HG03460 (cell line): ENCODE measurements around the gene SNTG2.

Experiments used
- ATAC-seq: cut with Tn5 transposase; IDR thresholded peaks from one replicate; pipeline ENCODE4 v1.9.1; 2021; ENCODE audit not compliant: unreplicated experiment

Gene SNTG2

GRCh38 chr2:1265454-1265853 is 314.8 kb downstream of the SNTG2 start:
- ATAC-seq, result no peak

- no peak for ATAC-seq
Measured at GRCh38 chr2:1266351-1266750, 315.7 kb downstream of the SNTG2 start.

GRCh38 chr2:1268034-1268433 is 317.4 kb downstream of the SNTG2 start:
- ATAC-seq, result no peak

- ATAC-seq, result no peak
Measured at GRCh38 chr2:1269812-1270211, 319.2 kb downstream of the SNTG2 start.

- no peak for ATAC-seq
Measured at GRCh38 chr2:1272835-1273234, 322.2 kb downstream of the SNTG2 start.

- no peak for ATAC-seq
Measured at GRCh38 chr2:1277634-1278033, 327.0 kb downstream of the SNTG2 start.

- ATAC-seq, result no peak
Measured at GRCh38 chr2:1278125-1278524, 327.5 kb downstream of the SNTG2 start.

GRCh38 chr2:1278861-1279260 is 328.2 kb downstream of the SNTG2 start:
- ATAC-seq, result no peak

GRCh38 chr2:1282552-1282951 is 331.9 kb downstream of the SNTG2 start:
- no peak for ATAC-seq

GRCh38 chr2:1283020-1283801 is 332.6 kb downstream of the SNTG2 start:
- ATAC-seq, result no peak

- no peak for ATAC-seq
Measured at GRCh38 chr2:1283871-1284270, 333.2 kb downstream of the SNTG2 start.

GRCh38 chr2:1286929-1287328 is 336.3 kb downstream of the SNTG2 start:
- no peak for ATAC-seq

- ATAC-seq, result no peak
Measured at GRCh38 chr2:1287427-1287826, 336.8 kb downstream of the SNTG2 start.

- no peak for ATAC-seq
Measured at GRCh38 chr2:1294900-1295299, 344.3 kb downstream of the SNTG2 start.

GRCh38 chr2:1295740-1296139 is 345.1 kb downstream of the SNTG2 start:
- ATAC-seq, result no peak

GRCh38 chr2:1297372-1298159 is 346.9 kb downstream of the SNTG2 start:
- ATAC-seq, result no peak

- no peak for ATAC-seq
Measured at GRCh38 chr2:1299043-1299442, 348.4 kb downstream of the SNTG2 start.

GRCh38 chr2:1300284-1300683 is 349.6 kb downstream of the SNTG2 start:
- ATAC-seq, result no peak

- ATAC-seq, result no peak
Measured at GRCh38 chr2:1301056-1301455, 350.4 kb downstream of the SNTG2 start.

GRCh38 chr2:1305342-1306013 is 354.8 kb downstream of the SNTG2 start:
- ATAC-seq, result no peak

GRCh38 chr2:1306014-1306686 is 355.5 kb downstream of the SNTG2 start:
- ATAC-seq, result no peak
